Measurements from ENCODE around the gene WHRN.

GRCh38 chr9:114507726-114508125 lies 2.5 kb upstream of the WHRN start:
- no peak for TF ChIP-seq POLR2AphosphoS5 (IDR thresholded peaks at IDR 0.05; ENCODE audit: low read depth, low read length)
- TF ChIP-seq, protein P1, sequence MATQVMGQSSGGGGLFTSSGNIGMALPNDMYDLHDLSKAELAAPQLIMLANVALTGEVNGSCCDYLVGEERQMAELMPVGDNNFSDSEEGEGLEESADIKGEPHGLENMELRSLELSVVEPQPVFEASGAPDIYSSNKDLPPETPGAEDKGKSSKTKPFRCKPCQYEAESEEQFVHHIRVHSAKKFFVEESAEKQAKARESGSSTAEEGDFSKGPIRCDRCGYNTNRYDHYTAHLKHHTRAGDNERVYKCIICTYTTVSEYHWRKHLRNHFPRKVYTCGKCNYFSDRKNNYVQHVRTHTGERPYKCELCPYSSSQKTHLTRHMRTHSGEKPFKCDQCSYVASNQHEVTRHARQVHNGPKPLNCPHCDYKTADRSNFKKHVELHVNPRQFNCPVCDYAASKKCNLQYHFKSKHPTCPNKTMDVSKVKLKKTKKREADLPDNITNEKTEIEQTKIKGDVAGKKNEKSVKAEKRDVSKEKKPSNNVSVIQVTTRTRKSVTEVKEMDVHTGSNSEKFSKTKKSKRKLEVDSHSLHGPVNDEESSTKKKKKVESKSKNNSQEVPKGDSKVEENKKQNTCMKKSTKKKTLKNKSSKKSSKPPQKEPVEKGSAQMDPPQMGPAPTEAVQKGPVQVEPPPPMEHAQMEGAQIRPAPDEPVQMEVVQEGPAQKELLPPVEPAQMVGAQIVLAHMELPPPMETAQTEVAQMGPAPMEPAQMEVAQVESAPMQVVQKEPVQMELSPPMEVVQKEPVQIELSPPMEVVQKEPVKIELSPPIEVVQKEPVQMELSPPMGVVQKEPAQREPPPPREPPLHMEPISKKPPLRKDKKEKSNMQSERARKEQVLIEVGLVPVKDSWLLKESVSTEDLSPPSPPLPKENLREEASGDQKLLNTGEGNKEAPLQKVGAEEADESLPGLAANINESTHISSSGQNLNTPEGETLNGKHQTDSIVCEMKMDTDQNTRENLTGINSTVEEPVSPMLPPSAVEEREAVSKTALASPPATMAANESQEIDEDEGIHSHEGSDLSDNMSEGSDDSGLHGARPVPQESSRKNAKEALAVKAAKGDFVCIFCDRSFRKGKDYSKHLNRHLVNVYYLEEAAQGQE (IDR thresholded peaks at IDR 0.05; ENCODE audit: insufficient read depth in 1 of 2, low read depth in 2 of 2, low read length in 2 of 2) = no peak
- no peak for TF ChIP-seq TAF1 (IDR thresholded peaks at IDR 0.05; ENCODE audit: borderline replicate concordance, insufficient read depth, low read length)
- TF ChIP-seq FOXP2 (optimal IDR thresholded peaks at IDR 0.05; ENCODE audit: borderline replicate concordance, extremely low read depth, extremely low read length, insufficient read depth) = no peak
